Endothelial cell of umbilical vein (primary cell): ENCODE measurements around the gene NHS. TPM values are rescaled to one million over a fixed set of nuclear protein-coding genes. Genes with fewer than 3 reads are reported as not detected.

ENCODE experiments used
- BruUV-seq: library from RNA; stranded (reverse); fragments of 400-500 nt; replicated peaks from 2 replicates; lab custom pipeline; 2021; lab: Mats Ljungman, UMichigan
- CTCF ChIA-PET: fragments of 300-600, 350-600 bp; sonication (Branson Sonifier 250); formaldehyde crosslinking; loops from one replicate; lab custom pipeline; 2021; ENCODE audit warnings: antibody characterized with exemption, inconsistent platforms; lab: Charles Lee
- POLR2A ChIA-PET: fragments of 300-600, 350-600 bp; sonication (Branson Sonifier 250); formaldehyde crosslinking; loops from one replicate; lab custom pipeline; 2021; ENCODE audit warnings: antibody characterized with exemption, inconsistent platforms; lab: Charles Lee
- DNase-seq: peaks from one replicate; pipeline ENCODE4 v3.0.0-alpha.2; 2011; ENCODE audit warnings: low read depth, low spot score
- FAIRE-seq: peaks from 2 replicates; lab custom pipeline; 2011; peaks lifted over from hg19 to GRCh38; lab: Jason Lieb, UNC
- H2AFZ ChIP-seq: 2 replicates; pipeline ENCODE4 v1.6.0; 2012; ENCODE audit warnings: low read depth, low read length, control low read depth, inconsistent platforms
- H3K27ac ChIP-seq: 2 replicates; pipeline ENCODE4 v1.5.1; 2011; ENCODE audit warnings: low read depth, mild to moderate bottlenecking, control low read depth, low read length, moderate library complexity; ENCODE audit not compliant: insufficient read depth
- H3K27me3 ChIP-seq, 2 experiments: 2 replicates each; pipeline versions ENCODE4 v1.6.0 to v1.6.1; 2011; ENCODE audit warnings: low read length in 2 of 2, mixed read lengths in 1 of 2; ENCODE audit not compliant: control insufficient read depth in 2 of 2, insufficient read depth in 2 of 2
- H3K36me3 ChIP-seq, 2 experiments: 2 replicates in 1 of 2; 3 replicates in 1 of 2; pipeline ENCODE4 v1.5.1; 2011; ENCODE audit warnings: low read length in 2 of 2, mild to moderate bottlenecking in 1 of 2, moderate library complexity in 1 of 2; ENCODE audit not compliant: control insufficient read depth in 2 of 2, insufficient read depth in 2 of 2; ENCODE audit errors: extremely low read depth in 1 of 2
- H3K4me1 ChIP-seq: 3 replicates; pipeline ENCODE4 v1.5.1; 2011; ENCODE audit warnings: mild to moderate bottlenecking, low read length; ENCODE audit not compliant: control insufficient read depth, insufficient read depth; ENCODE audit errors: extremely low read depth
- H3K4me2 ChIP-seq: 2 replicates; pipeline ENCODE4 v1.6.1; 2011; ENCODE audit warnings: low read length, control low read depth, mixed read lengths; ENCODE audit not compliant: insufficient read depth
- H3K4me3 ChIP-seq, 3 experiments: fragments of 200-600 bp in 1 of 3; sonication (generic), shearing (Covaris generic) in 1 of 3; replicated peaks in 1 of 3; 2 replicates each; pipeline ENCODE4 v1.5.1; 2011 to 2016; ENCODE audit warnings: control low read depth in 3 of 3, low read length in 3 of 3, mild to moderate bottlenecking in 2 of 3, inconsistent platforms in 1 of 3, low read depth in 1 of 3, moderate library complexity in 1 of 3; ENCODE audit not compliant: insufficient read depth in 1 of 3
- H3K79me2 ChIP-seq: 2 replicates; pipeline ENCODE4 v1.6.0; 2012; ENCODE audit warnings: low read length, inconsistent platforms; ENCODE audit not compliant: control insufficient read depth, insufficient read depth
- H3K9ac ChIP-seq: replicated peaks from 2 replicates; pipeline ENCODE3; 2011; ENCODE audit warnings: low read length, control low read depth; ENCODE audit not compliant: insufficient read depth; ENCODE audit errors: extremely low read depth
- H3K9me1 ChIP-seq: replicated peaks from 3 replicates; pipeline ENCODE4 v1.6.0; 2011; ENCODE audit warnings: mild to moderate bottlenecking, low read length; ENCODE audit not compliant: control insufficient read depth, insufficient read depth; ENCODE audit errors: extremely low read depth
- H3K9me3 ChIP-seq: replicated peaks from 2 replicates; pipeline ENCODE4 v1.5.1; 2012; ENCODE audit warnings: low read length, inconsistent platforms; ENCODE audit not compliant: control insufficient read depth, insufficient read depth
- H4K20me1 ChIP-seq: replicated peaks from 2 replicates; pipeline ENCODE3; 2011; ENCODE audit warnings: mild to moderate bottlenecking, low read length; ENCODE audit not compliant: control insufficient read depth, insufficient read depth; ENCODE audit errors: extremely low read depth
- CTCF ChIP-seq, 2 donors: IDR thresholded peaks; 1 replicate in 1 of 2; 2 replicates in 1 of 2; pipeline ENCODE4 v1.5.1; 2011; ENCODE audit warnings: low read length in 2 of 2, mild to moderate bottlenecking in 2 of 2, moderate library complexity in 2 of 2, control low read depth in 1 of 2, inconsistent platforms in 1 of 2, low read depth in 1 of 2; ENCODE audit not compliant: insufficient read depth in 1 of 2; ENCODE audit errors: extremely low read depth in 1 of 2
- EZH2 ChIP-seq: IDR thresholded peaks from 2 replicates; pipeline ENCODE4 v1.6.1; 2012; ENCODE audit warnings: borderline replicate concordance, low read depth, mild to moderate bottlenecking, moderate library complexity, low read length, inconsistent platforms; ENCODE audit not compliant: severe bottlenecking
- FOS ChIP-seq: IDR thresholded peaks from 2 replicates; pipeline ENCODE4 v1.6.1; 2011; ENCODE audit warnings: mild to moderate bottlenecking, low read length, moderate library complexity, borderline replicate concordance; ENCODE audit not compliant: insufficient read depth
- GATA2 ChIP-seq: IDR thresholded peaks from 2 replicates; pipeline ENCODE4 v1.7.0; 2011; ENCODE audit warnings: low read depth, mild to moderate bottlenecking, moderate library complexity, mixed read lengths, low read length; ENCODE audit not compliant: insufficient read length, insufficient read depth
- JUN ChIP-seq: IDR thresholded peaks from 2 replicates; pipeline ENCODE4 v1.6.1; 2011; ENCODE audit warnings: borderline replicate concordance, low read depth; ENCODE audit not compliant: insufficient read length, insufficient read depth
- MYC ChIP-seq: IDR thresholded peaks from one replicate; pipeline ENCODE4 v1.6.1; 2011; ENCODE audit warnings: mild to moderate bottlenecking, low read depth, low read length
- POLR2A ChIP-seq: IDR thresholded peaks from 2 replicates; pipeline ENCODE4 v1.6.1; 2012; ENCODE audit warnings: low read depth, mild to moderate bottlenecking, control low read depth, low read length
- POLR2AphosphoS5 ChIP-seq: IDR thresholded peaks from 2 replicates; pipeline ENCODE4 v1.6.1; 2012; ENCODE audit warnings: low read depth, mild to moderate bottlenecking, control low read depth, low read length, moderate library complexity; ENCODE audit not compliant: insufficient read depth
- dilution Hi-C: fragments of 300-500 bp; cut with MboI; formaldehyde crosslinking; loops from one replicate; pipeline ENCODE4 v1.15.0; 2019; ENCODE audit warnings: low sequenced_read_pairs; ENCODE audit not compliant: extremely low pct_ligation_motif_present
- intact Hi-C: fragments of 100-400 bp; cut with micrococcal nuclease; formaldehyde crosslinking; loops from one replicate; pipeline ENCODE4 v1.10.0; 2022
- polyA plus RNA-seq, 4 experiments: library from polyadenylated mRNA; depleted of rRNA in 3 of 4; stranded (reverse) in 3 of 4; unstranded in 1 of 4; fragments of >200 nt; gene quantifications; 2 replicates each; pipeline versions ENCODE4 v1.2.1 to v1.2.3, GENCODE V29; 2011 to 2012; ENCODE audit warnings: missing spikeins in 1 of 4
- total RNA-seq: library from RNA; stranded (reverse); gene quantifications from 2 replicates; pipeline ENCODE4 v1.2.3, GENCODE V29; 2021
- TF ChIP-seq, protein P1 (sequence below): IDR thresholded peaks from 2 replicates; pipeline ENCODE4 v1.6.1; 2011; ENCODE audit not compliant: insufficient read depth, insufficient read length

The NHS gene
- total and polyA plus RNA-seq, 2 donors (not counting 3 experiments of a cell fraction or from before 2014, with no cell fraction given), result 0.07 to 0.46 TPM

DNA sequence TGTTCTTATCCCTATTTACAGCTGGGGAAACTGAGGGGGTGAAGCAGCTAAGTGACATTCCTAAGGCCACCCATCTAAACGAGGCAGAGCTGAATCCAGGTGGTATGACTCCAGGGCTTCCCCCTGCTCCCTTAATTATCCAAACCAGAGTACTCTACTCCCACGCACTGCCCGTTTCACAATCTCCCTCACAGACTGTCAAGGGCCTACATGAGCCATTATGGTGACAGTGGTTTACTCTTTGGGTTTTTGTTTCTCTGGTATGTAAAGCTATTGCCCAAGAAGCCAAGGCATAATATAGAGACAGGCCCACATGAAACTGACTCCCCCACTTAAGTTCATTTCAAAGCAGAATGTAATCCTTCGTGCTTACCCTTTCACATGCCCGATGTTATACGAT is 95.1 kb downstream of the NHS start:
- Histone ChIP-seq H3K4me2 (no peak overlapping the region), H2AFZ (no peak overlapping the region), H3K9me1 (no peaks in the 10 kb centered on the region), H3K36me3 (no peaks in the 10 kb centered on the region), H4K20me1 (no peaks in the 10 kb centered on the region), H3K27me3 (no peaks in the 10 kb centered on the region), H3K9ac (no peak overlapping the region), H3K27ac (no peak overlapping the region), H3K79me2 (no peaks in the 10 kb centered on the region), H3K4me1 (no peaks in the 10 kb centered on the region), H3K4me3 (no peak overlapping the region), H3K9me3 (no peaks in the 10 kb centered on the region)
- dilution Hi-C loops, result no loop called here
- POLR2A ChIA-PET, result no interaction called here
- no peak for TF ChIP-seq EZH2
- TF ChIP-seq, protein P1, sequence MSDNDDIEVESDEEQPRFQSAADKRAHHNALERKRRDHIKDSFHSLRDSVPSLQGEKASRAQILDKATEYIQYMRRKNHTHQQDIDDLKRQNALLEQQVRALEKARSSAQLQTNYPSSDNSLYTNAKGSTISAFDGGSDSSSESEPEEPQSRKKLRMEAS, result no peak
- CTCF ChIA-PET, result no interaction called here
- FAIRE-seq (no peak), DNase-seq (no peak)
- intact Hi-C loops, result no loop called here
- no TSS peak for BruUV-seq

GRCh38 chrX:17471121-17471520 is 96.1 kb downstream of the NHS start:
- Histone ChIP-seq H3K4me3 (no peak overlapping the region), H4K20me1 (no peaks in the 10 kb centered on the region), H3K27me3 (no peaks in the 10 kb centered on the region), H3K9ac (no peak overlapping the region), H3K9me3 (no peaks in the 10 kb centered on the region), H3K9me1 (no peaks in the 10 kb centered on the region), H3K79me2 (no peaks in the 10 kb centered on the region), H3K4me1 (no peaks in the 10 kb centered on the region), H3K27ac (no peak overlapping the region), H3K4me2 (no peak overlapping the region), H3K36me3 (no peaks in the 10 kb centered on the region), H2AFZ (no peak overlapping the region)
- dilution Hi-C loops, result no loop called here
- CTCF ChIA-PET, result no interaction called here
- FAIRE-seq (no peak), DNase-seq (no peak)
- no peak for TF ChIP-seq MYC
- no peak for TF ChIP-seq POLR2A
- no peak for TF ChIP-seq JUN
- no peak for TF ChIP-seq GATA2
- no peak for TF ChIP-seq CTCF (IDR thresholded peaks at IDR 0.05; ENCODE audit: extremely low read depth in 1 of 2, insufficient read depth in 1 of 2, low read depth in 1 of 2, low read length in 2 of 2)
- TF ChIP-seq, protein P1, result no peak
- no peak for TF ChIP-seq FOS
- TF ChIP-seq EZH2, result no peak
- TF ChIP-seq POLR2AphosphoS5, result no peak
- BruUV-seq, result no TSS peak
- POLR2A ChIA-PET, result no interaction called here
- intact Hi-C loops, result no loop called here
